GM21529 (cell line): ENCODE measurements around the gene WDR93.
A peak's percentile ranks its signal among the peaks of the same experiment; 100 is the strongest.

ENCODE experiments used
- ATAC-seq: cut with Tn5 transposase; IDR thresholded peaks from one replicate; pipeline ENCODE4 v1.9.1; 2021; ENCODE audit not compliant: unreplicated experiment

Gene WDR93

DNA sequence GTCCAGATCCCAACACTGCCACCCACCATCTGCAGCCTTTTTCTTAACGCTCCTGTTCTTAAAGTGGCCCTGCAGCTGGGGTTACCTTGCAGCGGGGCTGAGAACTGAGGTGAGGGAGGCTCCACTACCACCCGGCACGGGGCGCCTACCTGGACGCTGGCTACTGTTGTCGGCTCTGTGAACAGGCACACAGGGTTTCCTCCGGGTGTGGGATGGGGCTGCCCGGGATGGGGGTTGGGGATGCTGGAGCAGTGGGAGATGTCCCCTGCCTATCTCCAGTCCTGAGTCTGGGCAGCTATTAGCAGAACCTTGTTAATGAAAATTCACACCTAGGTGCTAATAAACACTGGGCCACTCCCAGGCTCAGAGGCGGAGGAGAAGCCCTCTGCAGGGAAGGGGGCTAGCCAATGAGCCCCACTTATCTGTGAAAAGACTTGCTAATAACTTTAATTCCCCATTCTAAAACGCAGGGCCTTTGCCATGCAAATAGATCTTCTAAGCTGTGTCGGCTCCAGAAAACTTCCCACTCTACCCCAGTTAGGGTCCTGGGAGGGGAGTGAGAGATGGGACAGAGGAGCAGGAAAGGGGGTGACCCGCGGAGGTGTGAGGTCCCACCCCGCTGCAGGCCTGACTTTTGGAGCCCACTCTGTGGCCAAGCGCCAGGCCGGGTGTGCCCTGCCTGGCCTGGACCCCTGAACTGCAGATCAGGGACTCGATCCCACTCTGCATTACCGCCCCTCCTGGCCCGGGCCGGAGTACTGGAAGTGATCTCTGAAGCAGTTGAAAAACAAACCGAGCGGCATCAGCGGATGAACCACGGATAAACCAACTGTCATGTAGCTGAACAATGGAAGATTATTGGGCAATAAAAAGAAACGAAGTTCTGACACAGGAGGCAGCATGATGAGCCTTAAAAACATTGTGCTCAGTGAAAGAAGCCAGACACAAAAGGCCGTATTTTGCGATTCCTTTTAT lies 57.4 kb downstream of the WDR93 start:
- ATAC-seq: no peak

DNA sequence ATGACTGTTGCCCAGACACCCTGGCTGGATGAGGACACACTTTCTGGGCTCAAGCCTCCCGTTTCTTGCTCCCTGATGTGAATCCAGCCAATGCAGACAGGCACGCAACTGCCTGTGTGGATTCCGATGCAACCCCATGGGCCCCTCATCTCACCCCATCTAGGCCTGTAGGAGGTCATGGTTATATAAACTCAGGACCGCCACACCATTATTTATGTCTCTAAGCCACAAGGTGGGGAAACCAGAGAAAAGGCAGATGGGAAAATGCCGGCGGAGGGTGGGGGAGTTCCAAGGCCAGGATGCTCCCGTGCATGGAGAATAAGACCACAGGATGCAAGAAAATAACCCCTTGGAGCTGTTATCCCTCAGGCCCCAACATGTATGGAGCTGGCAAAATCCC lies 58.4 kb downstream of the WDR93 start:
- ATAC-seq: no peak

DNA sequence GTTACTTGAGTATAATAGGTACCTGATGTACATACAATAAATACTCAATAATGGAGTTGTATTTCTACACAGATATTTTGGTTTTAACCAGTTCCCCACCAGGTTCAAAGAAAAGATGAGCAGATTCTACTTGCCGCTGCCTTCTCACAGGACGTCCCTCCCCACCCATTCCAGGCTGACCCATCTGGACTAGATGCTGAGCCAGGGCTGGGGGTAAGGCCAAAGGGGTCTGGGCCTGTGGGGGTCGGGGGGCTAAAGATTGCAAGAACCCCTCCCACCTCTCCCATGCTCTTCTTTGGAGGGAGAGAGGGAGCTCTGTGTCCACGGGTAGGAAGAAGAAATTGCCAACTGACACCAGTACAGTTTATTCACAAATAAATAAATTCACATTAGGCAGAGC lies 58.9 kb downstream of the WDR93 start:
- ATAC-seq: no peak

DNA sequence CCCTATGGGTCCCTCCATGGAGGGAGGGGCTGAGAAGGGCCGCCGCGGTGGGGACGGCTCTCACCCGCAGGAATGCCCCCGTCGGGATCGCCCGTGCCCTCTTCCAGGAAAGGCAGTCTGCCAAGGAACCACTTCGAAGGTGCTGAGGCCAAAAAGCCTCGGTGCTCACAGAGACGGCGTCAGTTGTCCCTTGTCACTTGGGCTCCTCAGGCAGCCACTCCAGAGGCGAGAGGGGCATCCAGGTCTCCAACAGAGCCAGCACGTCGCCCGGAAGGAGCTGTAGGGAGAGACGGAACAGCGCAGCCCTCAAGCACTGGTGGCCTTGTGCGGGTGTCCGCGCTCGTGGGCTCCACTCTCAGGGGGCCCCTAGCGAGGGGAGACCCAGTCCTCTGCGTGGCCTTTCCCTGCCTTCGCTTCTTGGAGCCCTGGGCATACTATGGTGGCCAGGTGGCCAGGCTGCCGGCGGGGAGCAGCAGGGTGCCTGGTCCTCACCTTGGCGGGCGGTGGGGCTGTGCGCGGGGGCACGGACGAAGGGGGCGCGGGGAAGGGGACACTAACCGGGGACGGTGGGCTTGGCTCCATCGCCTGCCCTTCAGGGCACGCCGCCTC lies 59.4 kb downstream of the WDR93 start:
- peak; percentile 13 for ATAC-seq

DNA sequence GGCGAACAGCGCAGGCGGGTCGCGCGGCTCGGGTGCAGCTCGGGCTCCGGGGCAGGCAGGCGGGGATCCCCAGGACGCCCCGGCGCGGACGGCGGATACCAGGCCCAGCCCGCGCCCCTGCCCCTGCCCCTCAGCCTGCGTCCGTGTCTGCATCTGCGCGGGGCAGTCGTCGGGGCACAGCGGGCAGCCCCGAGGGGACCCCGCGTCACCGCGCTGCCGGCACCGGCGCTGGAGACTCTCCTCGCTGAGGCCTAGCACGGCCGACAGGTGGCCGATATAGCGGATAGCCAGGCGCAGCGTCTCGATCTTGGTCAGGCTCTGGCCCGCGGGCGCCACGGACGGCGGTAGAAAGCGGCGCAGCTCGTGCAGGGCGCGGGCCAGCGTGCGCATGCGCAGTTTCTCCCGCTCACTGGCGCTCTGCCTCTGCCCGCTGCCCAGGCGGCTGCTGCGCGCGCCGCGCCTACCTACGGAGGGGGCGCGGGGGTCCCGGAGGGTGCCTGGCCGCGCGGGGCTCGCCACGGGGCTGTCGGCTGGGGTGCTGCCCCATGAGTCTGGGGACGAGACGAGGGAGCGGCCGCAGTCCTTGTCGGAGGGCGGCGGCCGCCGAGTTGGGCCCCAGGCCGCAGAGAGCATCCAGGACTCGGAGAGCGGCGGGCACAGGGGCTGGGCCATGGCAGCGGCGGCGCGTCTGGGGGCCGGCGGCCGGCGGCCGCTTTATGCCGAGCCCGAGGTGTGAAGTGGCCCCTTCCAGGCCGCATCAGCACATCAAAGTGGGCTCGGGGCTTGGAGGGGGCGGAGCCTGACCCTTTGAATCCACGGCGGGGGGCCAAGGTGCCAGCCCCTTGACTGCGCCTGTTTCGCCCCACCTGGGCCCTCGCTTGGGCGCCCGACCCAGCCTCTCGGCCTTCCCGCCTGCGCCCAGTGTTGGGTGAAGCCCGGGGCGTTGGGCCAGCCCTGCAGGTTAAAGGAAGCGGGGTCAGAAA lies 60.2 kb downstream of the WDR93 start, which contains the start of gene MESP1:
Gene MESP1 (minus strand): TSS at position 690 of the 983 bp plus-strand sequence. CDS start 18 bp downstream, at position 672.
- ATAC-seq: peak; percentile 93

- no peak for ATAC-seq
These were observed 61.1 kb downstream of the WDR93 start for GRCh38 chr15:89751748-89752147.

GRCh38 chr15:89753855-89754254 lies 63.2 kb downstream of the WDR93 start:
- ATAC-seq: no peak

DNA sequence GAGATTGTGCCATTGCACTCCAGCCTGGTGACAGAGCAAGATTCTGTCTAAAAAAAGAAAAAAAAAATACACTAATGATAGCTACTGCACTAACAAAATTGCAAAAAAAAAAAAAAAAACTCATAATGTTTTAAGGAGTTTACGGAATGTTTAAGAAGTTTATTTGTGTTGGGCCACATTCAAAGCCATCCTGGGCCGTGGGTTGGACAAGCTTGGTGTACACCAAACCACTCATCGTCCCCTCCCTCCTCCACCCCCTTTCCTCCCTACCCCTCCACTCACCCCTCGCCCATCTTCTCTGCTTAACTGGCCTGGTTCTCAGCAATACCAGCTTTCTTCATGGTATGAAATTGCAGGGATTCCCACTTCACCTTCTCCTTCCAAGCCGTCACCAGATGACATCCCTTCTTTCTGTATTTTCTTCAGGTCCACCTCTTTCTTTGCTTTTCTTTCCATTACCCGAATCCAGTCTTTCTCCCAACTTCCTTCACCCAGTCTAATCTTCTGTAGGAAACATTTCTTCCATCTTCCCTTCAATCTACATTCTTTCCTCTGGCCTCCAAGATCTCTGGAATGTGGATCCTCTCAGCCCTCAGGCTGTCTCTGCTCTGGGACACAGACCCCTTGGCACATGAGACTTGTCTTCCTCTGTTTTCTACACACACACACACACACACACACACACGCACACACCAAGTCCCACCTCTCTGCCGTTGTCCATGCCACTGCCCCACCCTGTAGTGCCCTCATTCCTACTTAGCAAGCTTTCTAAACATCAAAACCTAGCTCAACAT lies 63.9 kb downstream of the WDR93 start:
- no peak for ATAC-seq

DNA sequence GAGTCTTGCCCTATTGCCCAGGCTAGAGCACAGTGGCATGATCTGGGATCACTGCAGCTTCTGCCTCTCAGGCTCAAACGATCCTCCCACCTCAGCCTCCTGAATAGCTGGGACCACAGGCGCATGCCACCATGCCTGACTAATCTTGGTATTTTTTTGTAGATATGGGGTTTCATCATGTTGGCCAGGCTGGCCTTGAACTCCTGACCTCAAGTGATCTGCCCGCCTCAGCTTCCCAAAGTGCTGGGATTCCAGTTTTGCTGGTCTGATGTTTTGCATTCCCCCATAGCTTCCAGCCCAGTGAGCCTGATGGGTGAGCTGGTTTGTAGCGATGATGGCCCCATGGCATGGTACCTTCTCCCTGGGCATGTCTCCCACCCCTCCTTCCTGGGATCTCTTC lies 65.1 kb downstream of the WDR93 start:
- no peak for ATAC-seq

DNA sequence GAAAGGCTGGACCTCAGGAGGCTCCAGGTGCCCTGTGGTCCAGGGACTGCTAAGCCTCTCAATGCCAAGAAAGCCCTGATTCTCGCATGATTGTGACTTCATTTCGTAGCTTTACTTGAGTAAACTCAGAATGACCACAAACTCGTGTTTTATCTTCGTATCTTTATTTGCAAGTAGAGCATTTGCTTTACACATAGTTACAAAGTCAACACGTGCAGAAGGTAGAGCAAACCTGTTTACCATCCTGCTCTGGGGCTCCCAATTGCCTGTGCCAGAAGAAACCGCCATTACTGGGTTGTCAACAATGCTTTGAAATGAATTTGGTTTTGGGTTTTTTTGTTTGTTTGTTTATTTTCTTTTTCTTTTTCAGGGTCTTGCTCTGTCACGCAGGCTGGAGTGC lies 66.3 kb downstream of the WDR93 start:
- ATAC-seq: no peak

DNA sequence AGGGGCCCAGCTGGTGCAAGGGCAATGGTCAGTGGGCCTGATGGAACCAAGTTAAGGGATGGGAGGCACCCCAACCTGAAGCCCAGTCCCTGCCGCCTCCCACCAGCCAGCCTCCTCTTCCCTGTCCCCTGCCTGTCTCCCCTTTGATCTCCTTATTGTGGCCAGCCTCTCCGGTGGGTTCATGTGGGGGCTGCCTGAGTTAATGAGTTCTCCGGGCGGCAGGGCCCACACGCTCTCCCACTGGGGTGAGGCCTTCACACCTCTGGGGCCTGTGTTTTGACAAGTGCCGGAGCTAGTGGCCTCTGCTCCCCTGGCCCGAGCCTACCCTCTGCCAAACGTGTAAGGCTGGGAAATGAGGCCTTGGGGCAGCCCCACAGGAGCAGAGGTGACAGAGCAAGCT lies 67.7 kb downstream of the WDR93 start:
- ATAC-seq: no peak

- ATAC-seq: no peak
These were observed 68.4 kb downstream of the WDR93 start for GRCh38 chr15:89758981-89759380.

GRCh38 chr15:89759835-89760234 lies 69.2 kb downstream of the WDR93 start:
- ATAC-seq: no peak

GRCh38 chr15:89760303-89761008 lies 69.8 kb downstream of the WDR93 start:
- ATAC-seq: peak; percentile 74

DNA sequence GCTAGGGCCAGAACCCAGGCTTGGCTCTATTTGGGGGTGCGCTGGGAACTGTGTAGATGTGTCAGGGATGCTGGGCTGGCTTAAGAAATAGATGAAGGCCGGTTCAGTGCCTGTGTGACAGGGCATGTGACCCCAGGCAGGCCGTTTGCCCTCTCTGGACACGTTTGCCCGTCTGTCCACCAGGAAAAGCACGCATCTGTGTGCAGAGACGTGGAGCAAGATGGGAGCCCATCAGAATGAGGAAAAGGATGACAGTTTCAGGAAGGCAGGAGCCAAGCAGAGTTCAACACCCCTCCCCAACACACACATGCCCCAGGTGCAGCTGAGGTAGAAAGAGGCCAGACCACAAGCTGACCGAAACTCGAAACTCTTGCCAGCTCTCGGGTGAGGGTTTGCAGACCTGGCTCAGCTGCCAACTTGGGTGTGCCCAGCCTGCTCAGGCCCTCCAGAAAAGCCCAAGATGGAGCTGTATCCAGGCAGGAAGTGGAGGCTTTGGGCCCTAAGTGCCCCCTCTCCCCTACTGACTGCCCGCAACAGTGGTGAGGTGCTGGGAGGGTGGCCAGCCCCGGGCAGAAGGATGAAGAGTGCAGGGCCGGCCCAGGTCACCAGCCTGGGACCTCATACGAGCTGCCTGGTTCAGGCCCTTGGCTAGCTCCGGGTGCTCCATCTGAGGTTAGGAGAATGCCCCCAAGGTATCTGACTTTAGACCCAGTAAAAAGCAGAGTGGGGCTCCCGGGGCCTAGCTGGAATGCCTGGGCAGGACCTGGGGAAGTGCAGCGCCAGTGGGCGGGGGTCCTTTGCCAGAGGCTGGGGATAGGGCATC lies 70.6 kb downstream of the WDR93 start:
- no peak for ATAC-seq

DNA sequence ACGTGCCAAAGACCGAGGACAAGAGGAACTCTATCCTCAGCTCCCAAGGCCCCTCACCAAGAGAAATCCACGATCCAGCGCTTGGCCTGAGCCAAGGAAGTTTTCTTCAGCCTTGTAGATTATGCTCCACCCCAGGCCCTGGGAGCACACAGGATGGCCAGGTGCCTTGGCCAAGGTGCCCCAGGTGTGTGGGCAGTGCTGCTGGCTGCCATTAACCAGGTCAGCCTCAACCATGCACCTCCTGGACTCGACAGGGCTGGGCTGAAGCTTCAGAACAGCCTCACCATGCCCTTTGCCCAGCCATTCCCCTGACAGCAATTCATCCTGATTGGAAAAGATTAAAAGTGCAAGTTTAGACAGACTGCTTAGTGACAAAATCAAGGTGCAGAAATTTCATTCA lies 71.3 kb downstream of the WDR93 start:
- no peak for ATAC-seq

- ATAC-seq: no peak
These were observed 75.1 kb downstream of the WDR93 start for GRCh38 chr15:89765694-89766093.

- no peak for ATAC-seq
These were observed 76.0 kb downstream of the WDR93 start for GRCh38 chr15:89766357-89767311.
